CD4-positive, alpha-beta T cell treated with Interleukin-6 at 100 ng/mL for 8 hours (primary cell): ENCODE measurements around the gene GLOD4.
"Not testable (repeated sequence)": the region's sequence is repeated elsewhere in the genome, so short reads cannot be mapped to it uniquely, and the experiment has no call there.

ENCODE experiments used
- DNase-seq: peaks from one replicate; pipeline ENCODE4 v3.0.0-alpha.2; 2020; ENCODE audit warnings: mixed read lengths, low spot score

The GLOD4 gene

DNA sequence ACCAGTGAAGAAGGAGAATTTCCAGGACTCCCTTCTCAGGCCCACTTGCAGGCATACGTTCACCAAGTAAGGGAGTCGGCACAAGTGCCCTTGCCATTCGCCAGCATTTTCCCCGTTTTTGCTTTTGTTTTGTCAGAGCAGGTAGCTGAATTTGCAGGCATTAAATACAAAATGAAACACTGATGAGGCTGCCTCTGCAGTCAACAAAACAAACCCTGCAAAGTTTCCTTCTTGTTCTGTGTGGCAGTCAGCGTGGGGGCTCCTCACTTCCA, 7.8 kb downstream of the GLOD4 start:
- no peak for DNase-seq

DNA sequence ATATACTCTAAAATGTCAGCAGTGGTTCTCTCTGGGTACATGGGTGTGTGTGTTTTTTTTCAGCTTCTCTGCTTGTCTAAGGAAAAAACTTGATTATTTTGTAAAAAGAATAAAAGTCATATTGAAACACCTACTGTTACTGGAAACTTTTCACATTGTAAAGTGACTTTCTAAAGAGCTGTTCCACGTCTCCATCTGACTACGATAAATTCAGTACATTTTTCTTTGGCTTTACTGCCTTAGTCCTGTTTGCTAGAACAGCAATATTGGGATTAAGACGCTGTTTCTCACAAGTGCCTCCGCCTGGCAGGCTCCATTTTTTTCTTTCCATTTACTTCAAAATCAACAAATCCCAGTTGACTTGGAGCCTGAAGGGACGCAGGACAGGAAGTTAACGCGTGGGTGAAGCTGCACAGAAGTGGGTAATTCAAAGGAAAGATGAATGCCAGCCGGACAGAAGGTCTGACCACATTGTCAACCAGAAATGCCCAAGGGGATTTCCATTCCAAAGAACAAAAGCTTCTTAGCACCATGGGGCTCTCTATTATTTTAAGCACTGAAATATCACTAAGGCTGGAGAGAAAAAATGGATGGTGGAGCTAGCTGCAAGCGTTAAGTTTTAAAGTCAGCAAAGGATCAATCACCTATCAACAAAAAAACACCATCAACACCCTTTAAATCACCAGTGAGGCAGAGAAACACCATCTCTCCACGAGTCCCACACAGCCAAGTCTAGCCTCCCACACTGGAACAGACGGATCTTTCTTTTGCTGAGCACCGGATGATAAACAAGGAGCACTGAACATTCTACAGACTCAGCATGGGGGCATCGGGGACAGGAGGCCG, 8.4 kb downstream of the GLOD4 start:
- no peak for DNase-seq

DNA sequence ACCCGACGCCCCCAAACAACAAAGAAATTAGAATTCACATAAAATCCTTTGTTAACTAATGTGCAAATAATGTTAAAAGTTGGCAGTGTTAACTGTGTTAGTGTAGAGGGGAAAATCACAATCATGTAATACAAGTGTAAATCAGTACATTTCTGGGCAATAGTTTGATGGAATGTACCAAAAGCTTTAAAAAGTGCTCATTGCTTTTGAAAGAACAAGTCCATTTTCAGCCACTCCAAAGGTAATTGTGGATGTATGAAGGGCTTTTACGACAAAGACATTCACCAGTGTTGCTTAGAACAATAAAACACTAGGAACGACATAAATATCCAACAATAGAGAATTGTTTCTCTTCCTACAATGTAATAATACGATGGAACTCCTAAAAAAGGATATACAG, 9.1 kb downstream of the GLOD4 start:
- DNase-seq, result no peak

DNA sequence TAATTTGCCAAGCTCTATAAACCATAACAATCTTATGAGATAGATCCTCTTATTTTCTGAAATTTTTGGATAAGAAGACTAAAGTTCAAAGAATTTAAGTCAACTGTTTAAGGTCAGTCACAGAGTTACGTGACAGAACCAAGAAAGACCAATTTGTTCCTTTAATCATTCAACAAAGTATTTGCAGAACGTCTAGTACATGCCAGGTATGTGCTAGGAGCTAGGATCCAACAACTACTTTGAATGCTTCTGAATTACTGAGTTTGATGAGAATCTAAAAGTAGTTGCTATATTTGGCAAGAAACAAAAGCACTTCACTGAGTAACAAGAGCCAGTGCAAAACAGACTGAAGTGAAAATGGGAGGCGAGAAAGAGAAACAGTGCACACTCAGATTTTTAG, 15.0 kb downstream of the GLOD4 start:
- DNase-seq, result no peak

DNA sequence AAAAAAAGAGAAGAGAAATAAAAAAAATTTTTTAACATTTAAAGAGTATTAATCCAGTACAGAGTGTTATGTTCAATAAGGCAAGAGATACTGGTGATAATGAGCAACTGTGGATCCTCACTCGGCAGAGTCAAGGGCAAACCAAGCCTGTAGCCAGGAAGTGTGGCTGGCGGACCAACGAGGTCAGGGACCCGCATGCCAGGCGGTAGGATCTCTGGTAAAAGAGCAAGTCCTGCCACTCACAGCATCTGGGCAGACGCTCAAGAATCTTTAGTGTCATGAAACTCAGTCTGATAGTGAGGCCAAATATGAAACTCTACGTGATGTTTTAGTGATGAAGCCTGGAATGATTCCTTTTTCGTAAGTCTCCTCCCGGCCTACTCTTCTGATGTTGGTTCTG, 21.7 kb downstream of the GLOD4 start:
- no peak for DNase-seq

DNA sequence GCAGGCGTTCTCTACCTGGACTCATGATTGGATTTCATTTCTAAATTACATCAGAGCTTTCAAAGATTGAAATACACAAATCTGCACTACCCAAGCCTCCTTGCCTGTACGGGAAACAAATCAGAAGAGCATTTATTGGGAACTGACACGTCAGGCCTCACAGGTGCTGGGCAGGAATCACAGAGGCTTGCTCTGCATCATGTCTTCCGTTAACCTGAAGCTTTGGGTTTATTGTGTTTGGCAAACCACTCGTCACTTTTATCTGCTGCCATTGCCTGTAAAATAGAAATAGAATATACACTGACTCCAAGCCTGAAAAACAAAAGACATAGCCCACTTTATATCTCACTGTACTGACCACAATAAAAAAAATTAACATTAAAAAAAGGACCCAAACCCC, 22.1 kb downstream of the GLOD4 start:
- no peak for DNase-seq

DNA sequence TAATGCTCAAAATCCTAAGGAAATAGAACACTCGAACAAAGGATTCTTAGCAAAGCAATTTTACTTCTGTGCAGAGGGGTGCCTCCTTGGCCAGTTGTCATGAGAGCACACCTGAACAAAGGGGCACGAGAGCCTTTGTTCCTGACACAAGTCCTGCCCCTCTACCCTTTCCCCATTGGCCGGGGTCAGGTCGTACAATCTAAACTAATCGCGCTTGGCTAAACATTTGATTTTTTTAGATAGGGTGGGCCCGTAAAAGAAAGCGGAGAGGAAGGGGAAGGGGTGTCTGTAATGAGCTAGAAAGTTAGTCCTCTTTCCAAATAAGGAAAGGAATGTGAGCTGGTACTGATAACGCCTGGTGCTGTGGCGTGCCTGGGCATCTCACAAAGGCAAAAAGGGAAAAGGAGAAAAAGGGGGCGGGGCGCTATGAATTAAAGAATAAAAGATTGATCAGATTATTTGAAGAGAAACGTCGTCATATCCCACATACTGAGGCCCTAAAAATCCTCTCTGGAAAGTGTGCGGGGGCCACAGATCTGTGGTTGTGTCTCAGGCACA, 26.0 kb downstream of the GLOD4 start:
- not testable (repeated sequence) for DNase-seq

DNA sequence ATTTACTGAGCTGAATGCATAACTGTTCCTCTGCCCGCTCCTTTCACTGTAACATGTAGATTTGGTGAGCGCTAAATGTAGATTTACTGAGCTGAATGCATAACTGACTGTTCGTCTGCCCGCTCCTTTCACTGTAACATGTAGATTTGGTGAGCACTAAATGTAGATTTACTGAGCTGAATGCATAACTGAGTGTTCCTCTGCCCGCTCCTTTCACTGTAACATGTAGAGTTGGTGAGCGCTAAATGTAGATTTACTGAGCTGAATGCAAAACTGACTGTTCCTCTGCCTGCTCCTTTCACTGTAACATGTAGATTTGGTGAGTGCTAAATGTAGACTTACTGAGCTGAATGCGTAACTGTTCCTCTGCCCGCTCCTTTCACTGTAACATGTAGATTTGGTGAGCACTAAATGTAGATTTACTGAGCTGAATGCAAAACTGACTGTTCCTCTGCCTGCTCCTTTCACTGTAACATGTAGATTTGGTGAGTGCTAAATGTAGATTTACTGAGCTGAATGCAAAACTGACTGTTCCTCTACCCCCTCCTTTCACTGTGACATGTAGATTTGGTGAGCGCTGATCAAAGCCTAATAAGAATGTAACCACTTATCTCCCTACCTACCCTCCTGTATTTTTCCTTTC, 26.6 kb downstream of the GLOD4 start:
- DNase-seq, result not testable (repeated sequence)

DNA sequence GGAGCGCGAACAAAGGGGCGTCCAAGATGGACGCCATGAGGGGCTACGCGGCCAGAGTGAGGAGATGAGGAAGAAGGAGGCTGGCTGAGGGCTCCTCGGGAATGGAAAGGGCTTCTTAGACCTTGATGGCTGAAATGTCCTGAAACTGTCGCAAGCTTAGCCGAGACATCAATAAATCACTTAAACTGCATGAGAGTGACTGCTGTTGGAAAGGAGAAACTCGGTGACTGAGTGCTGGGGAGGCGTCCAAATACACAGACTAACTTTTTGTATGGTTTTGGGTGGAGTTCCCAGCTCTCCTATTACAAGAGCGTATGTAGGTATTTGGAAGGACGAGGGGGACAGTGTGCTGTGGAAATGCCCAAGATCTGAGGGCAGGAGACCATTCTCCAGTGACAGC, 28.7 kb downstream of the GLOD4 start:
- no peak for DNase-seq

DNA sequence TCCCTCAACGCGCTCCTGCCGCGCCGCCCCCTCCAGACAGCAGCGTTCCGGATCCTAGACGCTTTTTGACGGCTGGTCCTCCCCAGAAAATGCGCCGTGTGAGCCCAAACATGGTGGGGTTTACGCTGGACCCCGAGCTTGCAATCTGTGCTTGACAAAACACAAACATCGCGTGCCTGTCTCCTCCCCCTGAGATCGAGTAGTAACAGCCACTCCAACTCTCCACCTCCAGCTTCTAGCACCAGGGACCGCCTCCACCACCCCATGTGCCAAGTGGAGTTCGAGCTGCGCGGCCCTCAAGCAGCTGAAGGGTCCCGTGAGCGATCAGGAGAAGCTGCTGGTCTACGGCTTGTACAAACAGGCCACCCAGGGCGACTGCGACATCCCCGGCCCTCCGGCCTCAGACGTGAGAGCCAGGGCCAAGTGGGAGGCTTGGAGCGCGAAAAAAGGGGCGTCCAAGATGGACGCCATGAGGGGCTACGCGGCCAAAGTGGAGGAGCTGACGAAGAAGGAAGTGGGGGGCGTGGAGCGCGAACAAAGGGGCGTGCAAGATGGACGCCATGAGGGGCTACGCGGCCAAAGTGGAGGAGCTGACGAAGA, 29.4 kb downstream of the GLOD4 start:
- peak; percentile 9 for DNase-seq

DNA sequence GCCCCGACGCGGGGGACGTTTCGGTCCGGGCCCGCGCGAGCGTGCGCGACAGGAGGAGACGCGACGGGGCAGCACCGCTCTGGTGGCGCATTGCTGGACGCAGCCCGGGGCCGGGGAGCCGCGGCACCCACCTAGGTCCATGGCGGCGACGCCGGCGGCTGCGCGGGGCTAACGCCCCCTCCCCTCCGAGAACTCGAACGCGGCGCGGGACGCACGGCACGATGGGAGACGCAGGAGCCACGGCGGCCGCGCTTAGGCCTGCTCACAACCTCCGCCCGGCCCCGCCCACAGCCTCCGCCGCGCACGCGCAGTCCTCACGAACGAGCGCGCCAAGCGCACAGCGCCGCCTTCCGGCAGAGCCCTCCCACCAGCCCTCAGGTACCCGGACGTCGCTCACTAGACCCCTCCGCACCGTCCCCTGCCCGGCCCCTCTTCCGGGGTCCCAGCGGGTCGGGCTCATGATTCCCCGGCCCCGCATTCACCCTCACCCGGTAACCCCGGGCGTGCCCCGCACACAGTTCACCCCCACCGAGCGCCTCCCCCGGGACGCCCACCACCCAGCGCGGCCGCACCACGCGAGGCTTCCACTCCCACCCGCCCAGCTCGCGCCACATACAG, 30.0 kb downstream of the GLOD4 start, which contains the start of gene GEMIN4:
TSS of gene GEMIN4 (minus strand) at position 263 of the 618 bp plus-strand sequence. CDS start at position 141, 122 bp downstream.
- peak; percentile 93 for DNase-seq

DNA sequence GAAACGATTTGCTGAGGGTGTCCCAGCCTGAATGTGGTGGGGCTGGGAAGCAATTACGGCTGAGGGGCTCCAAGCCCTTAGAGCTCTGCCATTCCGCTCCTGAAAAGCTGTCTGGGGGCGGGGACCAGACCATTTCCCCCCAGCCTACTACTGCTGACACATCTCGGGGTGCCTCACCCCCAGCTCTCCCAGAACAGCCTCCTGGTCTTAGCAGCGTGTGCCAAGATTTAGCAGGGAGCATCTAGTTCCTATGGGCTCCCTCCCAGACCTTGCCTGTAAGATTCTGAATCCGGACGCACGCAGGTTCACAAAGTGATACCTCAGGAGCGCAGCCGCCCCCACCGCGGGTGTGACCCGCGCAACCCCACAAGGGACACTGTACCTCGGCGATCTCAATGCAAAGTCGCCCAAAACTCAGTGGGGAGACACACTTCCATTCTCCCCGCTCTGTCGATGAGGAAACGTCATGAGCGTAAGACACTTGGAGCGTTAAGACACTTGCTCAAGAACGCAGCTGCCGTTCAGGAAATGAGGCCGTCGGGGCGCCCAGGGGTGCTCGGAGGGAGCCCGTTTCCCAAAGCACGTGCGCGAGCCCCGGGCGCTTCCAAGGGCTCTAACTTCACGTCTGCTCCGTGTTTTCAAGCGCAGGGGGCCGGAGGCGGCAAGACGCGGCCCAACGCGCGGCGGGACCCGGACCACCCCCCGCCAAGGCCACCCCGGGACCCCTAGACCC, 30.6 kb downstream of the GLOD4 start:
- DNase-seq, result peak; percentile 45

DNA sequence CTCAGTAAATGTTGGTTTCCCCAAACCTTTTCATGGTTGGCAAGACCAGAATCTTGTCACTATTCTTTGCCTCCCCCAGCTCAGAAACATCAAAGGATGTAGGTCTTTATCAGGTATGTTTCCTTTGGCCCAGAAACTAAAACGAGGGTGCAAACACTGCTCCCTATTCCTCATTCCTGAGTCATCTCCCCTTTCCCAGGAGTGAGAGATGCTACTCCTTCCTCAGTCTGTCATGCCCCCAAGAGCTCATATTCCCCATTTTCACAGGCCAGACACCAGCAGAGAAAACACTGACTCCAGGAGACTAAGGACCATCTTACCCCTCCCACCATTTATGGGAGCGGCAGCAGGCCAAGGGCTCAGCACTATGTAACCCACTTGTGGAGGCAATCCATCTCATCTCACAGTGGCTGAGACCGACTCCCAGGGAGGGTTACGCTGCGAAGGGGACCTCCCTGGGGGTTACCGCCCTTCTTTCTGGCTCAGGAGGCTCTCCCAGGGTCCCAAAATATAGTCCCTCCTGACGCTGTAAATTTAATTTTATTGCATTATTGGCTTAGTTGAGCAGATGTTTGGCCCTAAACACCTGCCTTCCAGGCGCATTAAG, 31.5 kb downstream of the GLOD4 start:
- DNase-seq, result no peak

DNA sequence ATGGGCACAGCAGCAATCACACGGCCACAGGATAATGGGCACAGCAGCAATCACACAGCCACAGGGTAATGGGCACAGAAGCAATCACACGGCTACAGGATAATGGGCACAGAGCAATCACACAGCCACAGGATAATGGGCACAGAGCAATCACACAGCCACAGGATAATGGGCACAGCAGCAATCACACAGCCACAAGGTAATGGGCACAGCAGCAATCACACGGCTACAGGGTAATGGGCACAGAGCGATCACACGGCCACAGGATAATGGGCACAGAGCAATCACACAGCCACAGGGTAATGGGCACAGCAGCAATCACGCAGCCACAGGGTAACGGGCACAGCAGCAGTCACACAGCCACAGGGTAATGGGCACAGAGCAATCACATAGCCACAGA, 32.7 kb downstream of the GLOD4 start:
- DNase-seq, result not testable (repeated sequence)

DNA sequence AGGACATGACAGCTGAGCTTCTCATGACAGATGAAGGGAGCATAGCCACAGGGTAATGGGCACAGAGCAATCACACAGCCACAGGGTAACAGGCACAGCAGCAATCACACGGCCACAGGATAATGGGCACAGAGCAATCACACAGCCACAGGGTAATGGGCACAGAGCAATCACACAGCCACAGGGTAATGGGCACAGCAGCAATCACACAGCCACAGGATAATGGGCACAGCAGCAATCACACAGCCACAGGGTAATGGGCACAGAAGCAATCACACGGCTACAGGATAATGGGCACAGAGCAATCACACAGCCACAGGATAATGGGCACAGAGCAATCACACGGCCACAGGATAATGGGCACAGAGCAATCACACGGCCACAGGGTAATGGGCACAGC, 33.5 kb downstream of the GLOD4 start:
- not testable (repeated sequence) for DNase-seq

DNA sequence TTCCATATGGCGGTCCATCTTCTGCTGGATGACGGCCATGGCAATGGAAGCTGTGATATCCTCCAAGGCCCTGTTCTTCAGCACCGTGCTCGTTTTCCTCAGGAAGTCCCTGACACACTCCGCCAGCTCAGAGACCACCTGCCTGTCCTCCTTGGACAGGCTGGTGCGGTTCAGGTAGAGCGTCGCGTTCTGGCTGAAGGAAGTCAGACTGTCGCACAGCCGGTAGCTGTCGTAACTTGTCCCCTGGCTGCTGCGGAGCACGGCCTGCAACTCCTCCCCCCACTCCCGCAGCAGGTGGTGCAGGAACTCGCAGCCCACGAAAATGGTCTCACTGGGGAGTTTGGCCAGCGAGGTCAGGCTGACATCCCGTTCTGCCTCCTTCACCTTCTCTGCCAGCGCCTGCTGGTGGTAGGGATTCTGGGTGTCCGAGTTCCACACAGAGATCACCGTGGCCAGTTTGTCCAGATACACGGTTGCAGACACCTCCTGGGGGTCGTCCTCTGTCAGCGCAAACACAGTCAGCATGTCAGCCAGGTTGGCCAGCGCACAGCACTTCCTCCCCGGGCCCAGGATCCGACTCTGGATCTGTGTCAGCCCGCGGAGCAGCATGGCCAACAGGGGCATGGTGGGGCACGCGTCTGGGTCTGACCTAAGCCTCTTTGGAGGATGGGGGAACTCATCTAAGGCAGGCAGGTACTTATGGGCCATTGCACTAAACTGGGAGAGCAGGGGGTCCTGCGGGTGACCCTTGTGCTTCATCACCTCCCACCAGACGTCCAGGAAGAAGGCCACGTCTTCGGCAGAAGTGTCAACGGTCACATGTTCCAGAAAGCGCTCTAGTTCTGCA, 35.1 kb downstream of the GLOD4 start:
- DNase-seq, result no peak

DNA sequence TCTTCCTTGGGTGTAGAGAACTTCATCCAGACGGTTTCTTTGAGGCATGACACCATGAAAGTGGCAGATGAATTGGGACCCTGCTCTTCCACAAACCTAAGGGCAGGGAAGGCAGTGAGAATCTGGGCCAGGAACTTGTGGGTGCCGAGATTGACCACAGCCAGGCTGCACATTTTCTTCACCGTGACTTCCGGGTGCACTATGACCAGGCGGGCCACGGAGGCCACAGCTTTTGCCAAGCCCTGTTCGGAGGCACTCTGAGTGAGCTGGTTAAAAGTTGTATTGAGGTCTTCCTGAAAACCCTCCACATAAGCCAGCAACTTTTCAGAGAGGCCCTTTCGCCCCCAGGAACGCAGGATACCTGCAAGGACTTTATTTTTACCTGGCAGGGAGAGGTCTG, 35.9 kb downstream of the GLOD4 start:
- no peak for DNase-seq

DNA sequence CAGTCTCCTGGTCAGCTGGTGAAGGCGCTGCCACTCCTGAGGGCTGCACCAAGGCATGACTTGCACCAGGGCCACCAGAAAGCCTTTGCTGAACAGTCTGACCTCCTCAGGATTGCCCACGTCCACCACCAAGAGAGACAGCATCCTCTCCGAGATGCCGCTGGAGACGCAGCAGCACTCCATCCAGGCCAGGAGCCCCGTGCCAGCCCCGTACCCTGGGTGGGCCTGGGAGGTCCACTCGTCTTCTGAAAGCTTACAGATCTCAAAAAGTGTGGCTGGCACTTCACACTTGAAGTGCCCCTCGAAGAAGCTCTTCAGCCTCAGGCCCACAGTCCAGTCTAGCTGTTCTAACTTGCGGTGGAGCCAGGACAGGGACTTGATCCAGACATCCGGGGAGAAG, 36.7 kb downstream of the GLOD4 start:
- no peak for DNase-seq

DNA sequence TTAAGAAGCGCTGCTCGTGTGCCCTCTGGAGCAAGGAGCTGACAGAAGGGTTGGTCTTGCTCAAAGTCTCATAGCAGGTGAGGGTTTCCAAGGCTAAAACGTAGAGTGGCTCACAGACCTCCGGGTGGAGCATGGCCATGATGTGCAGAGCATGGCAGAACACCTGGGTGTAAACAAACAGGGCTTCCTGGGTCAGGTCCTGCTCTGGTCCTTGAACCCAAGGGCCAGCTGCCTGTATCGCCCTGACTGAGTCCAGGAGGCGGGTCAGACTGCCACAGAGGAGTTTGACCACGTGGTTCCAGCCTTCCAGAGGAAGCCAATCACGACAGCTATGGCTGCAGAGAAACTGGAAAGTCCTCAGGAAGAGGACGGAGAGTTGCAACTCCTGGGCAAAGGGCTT, 37.1 kb downstream of the GLOD4 start:
- no peak for DNase-seq

DNA sequence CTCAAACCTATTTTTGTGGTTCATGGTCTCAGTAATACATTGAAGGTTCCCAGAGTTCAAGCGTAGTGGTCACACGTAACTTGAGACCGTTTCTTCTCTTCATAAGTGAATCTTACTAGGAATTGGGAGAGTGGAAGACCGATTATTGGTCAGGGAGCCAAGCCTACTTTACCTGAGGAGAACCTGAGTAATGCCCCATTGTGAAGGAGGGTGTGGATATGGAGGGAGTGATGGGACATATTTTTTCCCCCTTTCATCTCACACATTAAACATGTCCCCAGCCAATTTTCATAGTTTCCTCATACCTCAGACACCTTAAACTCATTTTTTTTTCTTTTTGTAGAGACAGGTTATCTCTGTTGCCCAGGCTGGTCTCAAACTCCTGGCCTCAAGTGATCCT, 38.9 kb downstream of the GLOD4 start:
- no peak for DNase-seq
